SK-N-SH (cell line): ENCODE data around the gene CDH23. TPM values are rescaled to one million over a fixed set of nuclear protein-coding genes. Genes with fewer than 3 reads are reported as not detected.

ENCODE experiments used
- CTCF ChIA-PET: fragments of 300-600, 350-600 bp; formaldehyde crosslinking; extraction: SDS; loops from one replicate; lab custom pipeline; 2021; lab: Yijun Ruan, JAX
- POLR2A ChIA-PET: fragments of 350-600 bp; sonication (Branson Sonifier 250); formaldehyde crosslinking; extraction: SDS; loops from one replicate; lab custom pipeline; 2020; ENCODE audit warnings: antibody characterized with exemption, inconsistent platforms; lab: Yijun Ruan, JAX
- DNase-seq: peaks from one replicate; pipeline ENCODE4 v3.0.0; 2012
- H2AFZ ChIP-seq: fragments of 200-600 bp; sonication (generic); 2 replicates; pipeline ENCODE4 v1.8.1; 2016; ENCODE audit warnings: antibody characterized with exemption, mild to moderate bottlenecking, low read depth
- H3F3A ChIP-seq: fragments of 200-600 bp; sonication (generic); replicated peaks from 2 replicates; pipeline ENCODE3; 2016; ENCODE audit warnings: antibody characterized with exemption, mild to moderate bottlenecking; ENCODE audit not compliant: insufficient read depth
- H3K27ac ChIP-seq, 2 experiments: fragments of 200-500 bp in 1 of 2; fragments of 200-600 bp in 1 of 2; sonication (Bioruptor generic) in 1 of 2; sonication (generic), shearing (Covaris generic) in 1 of 2; 2 replicates each; pipeline versions ENCODE4 v1.5.1 to v1.6.1; 2014 to 2016; ENCODE audit warnings: low read depth in 2 of 2, inconsistent platforms in 1 of 2, low read length in 1 of 2, mild to moderate bottlenecking in 1 of 2, mixed read lengths in 1 of 2
- H3K27me3 ChIP-seq: fragments of 200-600 bp; sonication (generic), shearing (Covaris generic); 2 replicates; pipeline ENCODE4 v1.6.1; 2016; ENCODE audit warnings: mixed run types; ENCODE audit not compliant: insufficient read depth
- H3K36me3 ChIP-seq, 2 experiments: fragments of 200-500 bp in 1 of 2; fragments of 200-600 bp in 1 of 2; sonication (Bioruptor generic) in 1 of 2; sonication (generic) in 1 of 2; replicated peaks in 1 of 2; 2 replicates each; pipeline versions ENCODE3 to v1.5.1; 2014 to 2016; ENCODE audit warnings: low read length in 1 of 2, mild to moderate bottlenecking in 1 of 2; ENCODE audit not compliant: insufficient read depth in 2 of 2, control insufficient read depth in 1 of 2
- H3K4me1 ChIP-seq, 2 experiments: fragments of 200-500 bp in 1 of 2; fragments of 200-600 bp in 1 of 2; sonication (Bioruptor generic) in 1 of 2; sonication (generic), shearing (Covaris generic) in 1 of 2; 2 replicates each; pipeline versions ENCODE4 v1.5.1 to v1.6.1; 2014 to 2016; ENCODE audit warnings: low read depth in 1 of 2, low read length in 1 of 2, mixed run types in 1 of 2; ENCODE audit not compliant: insufficient read depth in 2 of 2, control insufficient read depth in 1 of 2
- H3K4me2 ChIP-seq: fragments of 200-600 bp; sonication (generic), shearing (Covaris generic); 2 replicates; pipeline ENCODE4 v1.6.1; 2017; ENCODE audit warnings: mixed run types
- H3K4me3 ChIP-seq, 2 experiments: fragments of 200-500 bp in 1 of 2; fragments of 200-600 bp in 1 of 2; sonication (Bioruptor generic) in 1 of 2; sonication (generic), shearing (Covaris generic) in 1 of 2; 2 replicates each; pipeline versions ENCODE4 v1.5.1 to v1.8.1; 2014 to 2016; ENCODE audit warnings: low read depth in 2 of 2, inconsistent platforms in 1 of 2, low read length in 1 of 2, mild to moderate bottlenecking in 1 of 2, mixed read lengths in 1 of 2, moderate library complexity in 1 of 2
- H3K79me2 ChIP-seq: fragments of 200-600 bp; sonication (generic); 2 replicates; pipeline ENCODE4 v1.8.1; 2017; ENCODE audit warnings: mild to moderate bottlenecking; ENCODE audit not compliant: insufficient read depth
- H3K9ac ChIP-seq: fragments of 200-600 bp; sonication (generic); 2 replicates; pipeline ENCODE4 v1.6.1; 2017; ENCODE audit warnings: mixed run types
- H3K9me2 ChIP-seq: fragments of 200-600 bp; sonication (generic); 2 replicates; pipeline ENCODE4 v1.6.1; 2017; ENCODE audit warnings: mixed run types
- H3K9me3 ChIP-seq: fragments of 200-600 bp; sonication (generic); 2 replicates; pipeline ENCODE4 v1.6.1; 2017; ENCODE audit warnings: mixed run types, mild to moderate bottlenecking, moderate library complexity
- H4K20me1 ChIP-seq: fragments of 200-600 bp; sonication (generic); 2 replicates; pipeline ENCODE4 v1.6.1; 2017; ENCODE audit warnings: mild to moderate bottlenecking, mixed run types; ENCODE audit not compliant: insufficient read depth
- ELF1 ChIP-seq: IDR thresholded peaks from 2 replicates; pipeline ENCODE4 v1.4.0; 2012
- EP300 ChIP-seq, 2 experiments: IDR thresholded peaks; 2 replicates each; pipeline versions ENCODE4 v1.4.0 to v1.6.1; 2012; ENCODE audit warnings: borderline replicate concordance in 1 of 2, low read depth in 1 of 2, low read length in 1 of 2
- FOXJ3 ChIP-seq: sonication (generic); formaldehyde crosslinking; IDR thresholded peaks from 2 replicates; pipeline ENCODE4 v1.5.1; 2020; ENCODE audit warnings: mild to moderate bottlenecking, missing genetic modification reagents
- PBX3 ChIP-seq: IDR thresholded peaks from 2 replicates; pipeline ENCODE4; 2012
- RAD21 ChIP-seq: IDR thresholded peaks from 2 replicates; pipeline ENCODE4 v1.6.1; 2012; ENCODE audit warnings: mild to moderate bottlenecking, low read length
- RFX5 ChIP-seq: IDR thresholded peaks from 2 replicates; pipeline ENCODE4 v1.6.1; 2012; ENCODE audit warnings: mild to moderate bottlenecking, improper control_type of control experiment, low read length
- RXRA ChIP-seq: IDR thresholded peaks from 2 replicates; pipeline ENCODE4 v1.4.0; 2012; ENCODE audit warnings: low read depth, mild to moderate bottlenecking, borderline replicate concordance
- TAF1 ChIP-seq: IDR thresholded peaks from 2 replicates; pipeline ENCODE4 v1.6.1; 2012; ENCODE audit warnings: low read depth, mild to moderate bottlenecking, low read length, moderate library complexity, borderline replicate concordance
- YY1 ChIP-seq: IDR thresholded peaks from 2 replicates; pipeline ENCODE4 v1.4.0; 2012; ENCODE audit warnings: low read depth, mild to moderate bottlenecking
- WGBS: methylation state at CpG from one replicate; pipeline ENCODE4 v1.1.6; 2017; ENCODE audit warnings: low lambda C conversion rate; 5-methylcytosine and 5-hydroxymethylcytosine counted together
- polyA plus RNA-seq, 3 experiments: library from polyadenylated mRNA; depleted of rRNA; stranded (reverse); fragments of >200 nt; gene quantifications; 2 replicates each; pipeline ENCODE4 v1.2.3, GENCODE V29; 2012
- TF ChIP-seq, protein P1 (sequence below): IDR thresholded peaks from 2 replicates; pipeline ENCODE4 v1.4.0; 2012; ENCODE audit warnings: low read depth, borderline replicate concordance
- TF ChIP-seq, protein P2 (sequence below): IDR thresholded peaks from 2 replicates; pipeline ENCODE4 v1.6.1; 2012; ENCODE audit warnings: mild to moderate bottlenecking, low read depth, low read length, moderate library complexity

The CDH23 gene
- polyA plus RNA-seq, 1 of the 3 experiments (the other 2 are of a cell fraction) = 0.03 TPM

DNA sequence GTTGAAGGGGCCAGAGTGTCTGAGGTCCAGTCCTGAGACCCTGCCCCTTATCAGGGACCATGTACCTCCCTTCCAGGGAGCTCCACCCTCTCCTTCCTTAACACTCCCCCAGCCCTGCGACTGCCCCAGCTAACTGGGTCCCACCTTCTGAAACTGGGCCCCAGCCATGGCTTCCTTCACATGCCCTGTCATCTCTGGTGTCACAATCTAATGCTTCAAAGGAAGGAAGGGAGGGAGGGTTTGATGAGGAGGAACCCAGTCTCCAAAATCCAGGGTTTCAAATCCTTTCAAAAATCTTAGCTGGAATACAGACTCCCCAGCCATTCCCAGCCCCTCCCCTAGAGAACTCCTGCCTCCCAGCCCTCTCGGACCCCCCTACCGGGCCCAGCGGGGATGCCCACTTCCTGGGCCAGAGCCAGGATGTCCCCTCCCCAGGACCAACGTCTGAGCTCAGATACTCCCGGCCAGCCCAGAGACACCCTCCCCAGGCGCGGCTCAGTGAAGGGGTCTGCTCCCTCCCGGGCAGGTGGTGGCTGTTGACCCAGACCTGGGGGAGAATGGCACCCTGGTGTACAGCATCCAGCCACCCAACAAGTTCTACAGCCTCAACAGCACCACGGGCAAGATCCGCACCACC, 304.9 kb downstream of the CDH23 start:
- Histone ChIP-seq H3K9me2 (no peaks in the 10 kb centered on the region), H3K4me1 (peaks cover 0 to 12% of the 10 kb centered on the region in 2 experiments; a peak in 1 of 4 replicates), H3K9ac (no peak overlapping the region), H3K36me3 (no peaks in the 10 kb centered on the region), H3K27me3 (peaks cover 46% of the 10 kb centered on the region; the same call in 1 of the 2 replicates), H3K27ac (no peak overlapping the region), H4K20me1 (no peaks in the 10 kb centered on the region), H3K4me2 (no peak overlapping the region), H2AFZ (no peak overlapping the region), H3K9me3 (no peaks in the 10 kb centered on the region), H3K4me3 (no peak overlapping the region), H3F3A (no peaks in the 10 kb centered on the region), H3K79me2 (no peaks in the 10 kb centered on the region)
- ChIA-PET CTCF (interaction anchor here (0.7 to 8.7 kb wide), 6 partner anchors 9 to 388 kb away, joined by 4 to 195 read pairs (median 5); no protein-coding TSS in a partner anchor), POLR2A (no interaction called here)
- no peak for TF ChIP-seq YY1
- no peak for TF ChIP-seq TAF1
- TF ChIP-seq RFX5 = no peak
- no peak for TF ChIP-seq PBX3
- no peak for TF ChIP-seq RXRA
- no peak for TF ChIP-seq EP300 (IDR thresholded peaks at IDR 0.05; ENCODE audit: borderline replicate concordance in 1 of 2, low read depth in 1 of 2, low read length in 1 of 2)
- TF ChIP-seq RAD21 = no peak
- TF ChIP-seq FOXJ3 = no peak
- TF ChIP-seq, protein P1, sequence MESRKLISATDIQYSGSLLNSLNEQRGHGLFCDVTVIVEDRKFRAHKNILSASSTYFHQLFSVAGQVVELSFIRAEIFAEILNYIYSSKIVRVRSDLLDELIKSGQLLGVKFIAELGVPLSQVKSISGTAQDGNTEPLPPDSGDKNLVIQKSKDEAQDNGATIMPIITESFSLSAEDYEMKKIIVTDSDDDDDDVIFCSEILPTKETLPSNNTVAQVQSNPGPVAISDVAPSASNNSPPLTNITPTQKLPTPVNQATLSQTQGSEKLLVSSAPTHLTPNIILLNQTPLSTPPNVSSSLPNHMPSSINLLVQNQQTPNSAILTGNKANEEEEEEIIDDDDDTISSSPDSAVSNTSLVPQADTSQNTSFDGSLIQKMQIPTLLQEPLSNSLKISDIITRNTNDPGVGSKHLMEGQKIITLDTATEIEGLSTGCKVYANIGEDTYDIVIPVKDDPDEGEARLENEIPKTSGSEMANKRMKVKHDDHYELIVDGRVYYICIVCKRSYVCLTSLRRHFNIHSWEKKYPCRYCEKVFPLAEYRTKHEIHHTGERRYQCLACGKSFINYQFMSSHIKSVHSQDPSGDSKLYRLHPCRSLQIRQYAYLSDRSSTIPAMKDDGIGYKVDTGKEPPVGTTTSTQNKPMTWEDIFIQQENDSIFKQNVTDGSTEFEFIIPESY = no peak
- TF ChIP-seq ELF1 = no peak
- no peak for DNase-seq
- 43% methylated on average over 7 of the region's 11 CpGs for WGBS

DNA sequence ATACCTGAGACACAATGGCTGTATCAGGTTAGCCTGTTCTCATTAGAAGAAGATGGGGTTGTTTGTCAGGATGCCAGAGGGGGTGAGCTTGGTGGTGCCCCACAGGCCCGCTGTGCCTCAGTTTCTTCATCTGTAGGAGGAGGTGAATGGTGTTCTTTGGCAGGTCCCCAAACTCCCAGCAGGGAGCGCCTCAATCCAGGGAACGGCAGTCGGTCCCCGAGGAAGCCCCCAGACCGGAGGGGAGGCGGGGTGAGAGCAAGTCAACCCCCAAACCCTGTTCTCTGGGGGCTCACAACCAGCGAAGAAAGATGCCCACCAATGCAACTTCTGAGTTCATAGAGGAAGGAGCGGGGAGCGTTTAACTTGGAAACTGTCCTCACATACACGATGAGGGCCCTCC, 306.9 kb downstream of the CDH23 start:
- 62% methylated on average over 9 of the region's 11 CpGs for WGBS
- H3K4me1 ChIP-seq = peaks cover 0 to 14% of the 10 kb centered on the region in 2 experiments; a peak in 1 of 4 replicates
- no peaks in the 10 kb centered on the region for H3K9me3 ChIP-seq
- DNase-seq = no peak
- ChIA-PET POLR2A (no interaction called here), CTCF (interaction anchor here (0.7 to 2.7 kb wide), 4 partner anchors 80 to 350 kb away, joined by 3 to 16 read pairs (median 4); no protein-coding TSS in a partner anchor)
- H3F3A ChIP-seq = no peaks in the 10 kb centered on the region
- TF ChIP-seq, protein P2, sequence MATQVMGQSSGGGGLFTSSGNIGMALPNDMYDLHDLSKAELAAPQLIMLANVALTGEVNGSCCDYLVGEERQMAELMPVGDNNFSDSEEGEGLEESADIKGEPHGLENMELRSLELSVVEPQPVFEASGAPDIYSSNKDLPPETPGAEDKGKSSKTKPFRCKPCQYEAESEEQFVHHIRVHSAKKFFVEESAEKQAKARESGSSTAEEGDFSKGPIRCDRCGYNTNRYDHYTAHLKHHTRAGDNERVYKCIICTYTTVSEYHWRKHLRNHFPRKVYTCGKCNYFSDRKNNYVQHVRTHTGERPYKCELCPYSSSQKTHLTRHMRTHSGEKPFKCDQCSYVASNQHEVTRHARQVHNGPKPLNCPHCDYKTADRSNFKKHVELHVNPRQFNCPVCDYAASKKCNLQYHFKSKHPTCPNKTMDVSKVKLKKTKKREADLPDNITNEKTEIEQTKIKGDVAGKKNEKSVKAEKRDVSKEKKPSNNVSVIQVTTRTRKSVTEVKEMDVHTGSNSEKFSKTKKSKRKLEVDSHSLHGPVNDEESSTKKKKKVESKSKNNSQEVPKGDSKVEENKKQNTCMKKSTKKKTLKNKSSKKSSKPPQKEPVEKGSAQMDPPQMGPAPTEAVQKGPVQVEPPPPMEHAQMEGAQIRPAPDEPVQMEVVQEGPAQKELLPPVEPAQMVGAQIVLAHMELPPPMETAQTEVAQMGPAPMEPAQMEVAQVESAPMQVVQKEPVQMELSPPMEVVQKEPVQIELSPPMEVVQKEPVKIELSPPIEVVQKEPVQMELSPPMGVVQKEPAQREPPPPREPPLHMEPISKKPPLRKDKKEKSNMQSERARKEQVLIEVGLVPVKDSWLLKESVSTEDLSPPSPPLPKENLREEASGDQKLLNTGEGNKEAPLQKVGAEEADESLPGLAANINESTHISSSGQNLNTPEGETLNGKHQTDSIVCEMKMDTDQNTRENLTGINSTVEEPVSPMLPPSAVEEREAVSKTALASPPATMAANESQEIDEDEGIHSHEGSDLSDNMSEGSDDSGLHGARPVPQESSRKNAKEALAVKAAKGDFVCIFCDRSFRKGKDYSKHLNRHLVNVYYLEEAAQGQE = no peak
- TF ChIP-seq RXRA (no peak), TAF1 (no peak)
- H3K27me3 ChIP-seq = peaks cover 46% of the 10 kb centered on the region; the same call in 1 of the 2 replicates
- H3K27ac ChIP-seq = no peak overlapping the region
- no peaks in the 10 kb centered on the region for H3K9me2 ChIP-seq
- no peaks in the 10 kb centered on the region for H4K20me1 ChIP-seq
- no peaks in the 10 kb centered on the region for H3K79me2 ChIP-seq
- H3K9ac ChIP-seq = no peak overlapping the region
- H2AFZ ChIP-seq = no peak overlapping the region
- H3K4me2 ChIP-seq = no peak overlapping the region
- H3K36me3 ChIP-seq = no peaks in the 10 kb centered on the region
- no peak overlapping the region for H3K4me3 ChIP-seq
